Kidney (tissue), 14 donors: Measurements from ENCODE around the gene SHC4. TPM values are rescaled to one million over a fixed set of nuclear protein-coding genes. Genes with fewer than 3 reads are reported as not detected.
"Not testable (repeated sequence)": the region's sequence is repeated elsewhere in the genome, so short reads cannot be mapped to it uniquely, and the experiment has no call there.

Experiments used
- DNase-seq, 5 donors: peaks; one replicate each; pipeline ENCODE4 v3.0.0-alpha.2; 2013 to 2020
- FAIRE-seq: peaks from 2 replicates; lab custom pipeline; 2012; peaks lifted over from hg19 to GRCh38; lab: Jason Lieb, UNC
- H3K27ac ChIP-seq, 2 donors: one replicate each; pipeline ENCODE4 v1.7.0; 2013; ENCODE audit warnings: low read depth in 2 of 2, low read length in 2 of 2, inconsistent platforms in 1 of 2
- H3K27me3 ChIP-seq: one replicate; pipeline ENCODE4 v1.7.1; 2013; ENCODE audit warnings: low read length, inconsistent platforms; ENCODE audit not compliant: control insufficient read depth, insufficient read depth
- H3K36me3 ChIP-seq, 3 donors: one replicate each; pipeline versions ENCODE4 v1.7.0 to v1.7.1; 2013; ENCODE audit warnings: low read length in 3 of 3, control low read depth in 1 of 3, inconsistent platforms in 1 of 3; ENCODE audit not compliant: insufficient read depth in 3 of 3, control insufficient read depth in 2 of 3
- H3K4me1 ChIP-seq, 3 donors: one replicate each; pipeline versions ENCODE4 v1.7.0 to v1.7.1; 2013; ENCODE audit warnings: low read length in 3 of 3, inconsistent platforms in 1 of 3, low read depth in 1 of 3; ENCODE audit not compliant: control insufficient read depth in 2 of 3, insufficient read depth in 2 of 3
- H3K4me3 ChIP-seq, 3 donors: one replicate each; pipeline versions ENCODE4 v1.7.0 to v1.8.1; 2013; ENCODE audit warnings: low read length in 3 of 3, control low read depth in 1 of 3, inconsistent platforms in 1 of 3
- H3K9ac ChIP-seq, 3 donors: one replicate each; pipeline versions ENCODE4 v1.7.0 to v1.7.1; 2013; ENCODE audit warnings: low read length in 3 of 3, control low read depth in 1 of 3, inconsistent platforms in 1 of 3
- H3K9me3 ChIP-seq, 3 donors: one replicate each; pipeline versions ENCODE4 v1.7.0 to v1.7.1; 2013; ENCODE audit warnings: low read length in 3 of 3, control low read depth in 1 of 3, inconsistent platforms in 1 of 3; ENCODE audit not compliant: control insufficient read depth in 2 of 3, insufficient read depth in 1 of 3
- CTCF ChIP-seq: IDR thresholded peaks from 3 replicates; pipeline ENCODE4 v1.5.1; 2012; ENCODE audit warnings: mild to moderate bottlenecking, moderate library complexity, borderline replicate concordance; ENCODE audit not compliant: insufficient read depth; ENCODE audit errors: extremely low read depth
- intact Hi-C: fragments of 100-400 bp; cut with DNase I; formaldehyde crosslinking; loops from one replicate; pipeline ENCODE4 v1.11.1; 2022
- polyA plus RNA-seq: library from polyadenylated mRNA; stranded (reverse); fragments of 350-450 nt; fragmentation: Illumina TruSeq; extraction: RNeasy Lipid Tissue Mini Kit (QIAGEN cat#74804); gene quantifications from one replicate; pipeline ENCODE4 v1.2.3, GENCODE V29; 2014; ENCODE audit warnings: low read depth, low replicate concordance; ENCODE audit not compliant: insufficient read depth
- total RNA-seq: library from RNA; stranded (reverse); fragmentation: NEBNext Ultra II Directional; extraction: Animal tissue kit (Norgen Biotek cat#: 25700); gene quantifications from one replicate; pipeline ENCODE4 v1.2.1, GENCODE V29; 2021
- donor health status: control.
- donor health status: control.
- donor health status: control.
- donor health status: control.
- donor health status: control.
- donor health status: DM: yes; HTN: yes; CAD: no.
- donor health status: Normal renal cell carcinoma (clear cell type).

SHC4 gene
- total and polyA plus RNA-seq, 2 donors from 2014 or later = 0.47 to 0.50 TPM

DNA sequence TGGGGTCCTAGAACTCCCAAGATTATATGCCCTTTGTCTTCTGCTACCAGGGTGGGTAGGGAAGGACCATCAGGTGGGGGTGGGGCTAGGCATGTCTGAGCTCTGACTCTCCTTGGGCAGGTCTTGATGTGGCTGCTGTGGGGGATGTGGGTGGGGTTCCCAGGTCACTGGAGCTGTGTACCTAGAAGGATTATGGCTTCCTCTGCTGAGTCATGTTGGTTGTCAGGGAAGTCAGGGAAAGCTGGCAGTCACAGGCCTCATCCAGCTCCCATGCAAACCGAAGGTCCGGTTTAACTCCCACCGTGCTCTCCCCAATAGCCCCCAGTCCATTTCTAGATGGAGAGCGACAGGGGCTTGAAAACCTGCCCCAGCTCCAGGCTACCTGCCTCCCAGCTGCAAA lies 50.6 kb downstream of the SHC4 start:
- TF ChIP-seq CTCF = no peak
- H3K9me3 ChIP-seq = no peaks in the 10 kb centered on the region
- intact Hi-C loops = no loop called here
- no peak overlapping the region for H3K9ac ChIP-seq
- no peaks in the 10 kb centered on the region for H3K36me3 ChIP-seq
- H3K4me3 ChIP-seq = no peak overlapping the region
- H3K4me1 ChIP-seq = no peaks in the 10 kb centered on the region
- H3K27me3 ChIP-seq = no peaks in the 10 kb centered on the region
- FAIRE-seq (no peak), DNase-seq (no peak)
- no peak overlapping the region for H3K27ac ChIP-seq

DNA sequence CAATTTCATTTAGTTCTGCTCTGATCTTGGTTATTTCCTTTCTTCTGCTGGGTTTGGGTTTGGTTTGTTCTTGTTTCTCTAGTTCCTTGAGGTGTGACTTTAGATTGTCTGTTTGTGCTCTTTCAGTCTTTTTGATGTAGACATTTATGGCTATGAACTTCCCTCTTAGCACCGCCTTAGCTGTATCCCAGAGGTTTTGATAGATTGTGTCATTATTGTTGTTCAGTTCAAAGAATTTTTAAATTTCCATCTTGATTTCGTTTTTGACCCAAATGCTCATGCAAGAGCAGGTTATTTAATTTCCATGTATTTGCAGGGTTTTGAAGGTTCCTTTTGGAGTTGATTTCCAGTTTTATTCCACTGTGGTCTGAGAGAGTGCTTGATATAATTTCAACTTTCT lies 53.2 kb downstream of the SHC4 start:
- H3K36me3 ChIP-seq, H3K4me3 ChIP-seq, H3K9me3 ChIP-seq, FAIRE-seq, intact Hi-C loops, H3K27ac ChIP-seq, H3K27me3 ChIP-seq, DNase-seq, H3K9ac ChIP-seq, H3K4me1 ChIP-seq: not testable (repeated sequence)

GRCh38 chr15:48909313-48909712 lies 54.4 kb downstream of the SHC4 start:
- FAIRE-seq, H3K27ac ChIP-seq, H3K4me3 ChIP-seq, H3K27me3 ChIP-seq, intact Hi-C loops, DNase-seq, H3K9ac ChIP-seq, H3K9me3 ChIP-seq, H3K4me1 ChIP-seq, H3K36me3 ChIP-seq: not testable (repeated sequence)

DNA sequence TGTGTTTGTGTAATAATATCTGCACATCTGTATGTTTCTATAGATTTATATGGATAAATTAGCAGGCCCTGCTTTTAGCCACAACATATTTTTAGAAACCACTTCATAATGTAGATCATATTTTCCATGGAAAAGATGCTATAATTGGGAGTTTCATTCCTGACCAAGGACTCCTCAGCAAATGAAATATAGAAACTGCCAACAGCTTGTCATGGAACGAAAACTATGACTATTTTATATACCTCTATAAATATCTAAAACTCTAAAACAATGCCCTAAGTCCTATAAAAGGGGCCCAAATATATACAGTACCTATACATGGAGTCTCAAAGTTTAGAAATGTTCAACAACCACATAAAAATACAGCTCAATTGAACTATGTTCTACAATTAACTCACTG lies 57.9 kb downstream of the SHC4 start:
- no peaks in the 10 kb centered on the region for H3K27me3 ChIP-seq
- FAIRE-seq (no peak), DNase-seq (no peak)
- H3K4me1 ChIP-seq = no peaks in the 10 kb centered on the region
- H3K36me3 ChIP-seq = no peaks in the 10 kb centered on the region
- intact Hi-C loops = no loop called here
- H3K4me3 ChIP-seq = no peak overlapping the region
- no peak for TF ChIP-seq CTCF
- no peaks in the 10 kb centered on the region for H3K9me3 ChIP-seq
- no peak overlapping the region for H3K9ac ChIP-seq
- no peak overlapping the region for H3K27ac ChIP-seq

GRCh38 chr15:48905216-48905615 lies 58.5 kb downstream of the SHC4 start:
- TF ChIP-seq CTCF = no peak
- FAIRE-seq = no peak
- no peaks in the 10 kb centered on the region for H3K4me1 ChIP-seq
- no peak overlapping the region for H3K27ac ChIP-seq
- DNase-seq = no peak
- H3K9ac ChIP-seq = no peak overlapping the region
- H3K4me3 ChIP-seq = no peak overlapping the region
- H3K27me3 ChIP-seq = no peaks in the 10 kb centered on the region
- H3K9me3 ChIP-seq = no peaks in the 10 kb centered on the region
- no peaks in the 10 kb centered on the region for H3K36me3 ChIP-seq
- intact Hi-C loops = no loop called here
